Tibial artery (tissue), 4 donors: Measurements from ENCODE around the gene NR4A3.

ENCODE experiments used
- DNase-seq, 2 donors: peaks; one replicate each; pipeline ENCODE4 v3.0.0-alpha.2; 2019
- H3K27ac ChIP-seq, 2 donors: fragments of 200-600 bp; sonication (generic) in 1 of 2; 1 replicate in 1 of 2; 2 replicates in 1 of 2; pipeline ENCODE4 v1.5.1; 2018 to 2019; ENCODE audit warnings: mild to moderate bottlenecking in 1 of 2
- H3K27me3 ChIP-seq, 2 donors: fragments of 200-600 bp; sonication (generic) in 1 of 2; one replicate each; pipeline versions ENCODE4 v1.5.1 to v1.6.0; 2016 to 2019
- H3K36me3 ChIP-seq, 3 donors: fragments of 200-600 bp; sonication (generic) in 2 of 3; one replicate each; pipeline ENCODE4 v1.5.1; 2016 to 2019; ENCODE audit warnings: mild to moderate bottlenecking in 2 of 3
- H3K4me1 ChIP-seq, 4 donors: fragments of 200-600 bp; sonication (generic) in 2 of 4; 1 replicate in 3 of 4; 2 replicates in 1 of 4; pipeline ENCODE4 v1.5.1; 2016 to 2019
- H3K4me3 ChIP-seq, 2 donors: fragments of 200-600 bp; sonication (generic) in 1 of 2; 1 replicate in 1 of 2; 2 replicates in 1 of 2; pipeline ENCODE4 v1.5.1; 2018 to 2019; ENCODE audit warnings: mild to moderate bottlenecking in 2 of 2
- H3K9me3 ChIP-seq, 3 donors: fragments of 200-600 bp; sonication (generic) in 1 of 3; one replicate each; pipeline ENCODE4 v1.5.1; 2016 to 2019
- CTCF ChIP-seq, 2 experiments: fragments of 200-600 bp in 1 of 2; fragments of 450-650 bp in 1 of 2; IDR thresholded peaks; one replicate each; pipeline ENCODE4 v1.5.1; 2017 to 2019; ENCODE audit warnings: antibody characterized with exemption in 2 of 2, mild to moderate bottlenecking in 1 of 2, moderate library complexity in 1 of 2
- intact Hi-C: fragments of 100-400 bp; cut with DNase I; formaldehyde crosslinking; loops from one replicate; pipeline ENCODE4 v1.15.0; 2023; ENCODE audit warnings: low total_unique reads

NR4A3 gene

GRCh38 chr9:99820685-99821395 is 845 bp upstream of the NR4A3 start:
- peaks cover 0 to 28% (median 14%) of the 10 kb centered on the region in 4 donors for H3K4me1 ChIP-seq
- peak; percentile 88 to 91 for DNase-seq
- no peak for TF ChIP-seq CTCF (IDR thresholded peaks at IDR 0.05)
- H3K4me3 ChIP-seq = peak overlapping the region; percentile 87 to 91
- H3K27ac ChIP-seq = peak overlapping the region; percentile 99
- no peaks in the 10 kb centered on the region for H3K9me3 ChIP-seq
- intact Hi-C loops = loop anchor here (5.0 to 10.0 kb wide), 2 partner anchors 84 to 281 kb away; partner anchors contain the start of gene STX17
- H3K36me3 ChIP-seq = no peaks in the 10 kb centered on the region
- H3K27me3 ChIP-seq = no peaks in the 10 kb centered on the region

GRCh38 chr9:99822109-99822805 is 572 bp downstream of the NR4A3 start:
- Histone ChIP-seq H3K9me3 (no peaks in the 10 kb centered on the region), H3K27ac (peak overlapping the region; percentile 99), H3K36me3 (no peaks in the 10 kb centered on the region), H3K27me3 (no peaks in the 10 kb centered on the region), H3K4me1 (peaks cover 0 to 28% (median 14%) of the 10 kb centered on the region in 4 donors), H3K4me3 (peak overlapping the region; percentile 87 to 91)
- TF ChIP-seq CTCF (IDR thresholded peaks at IDR 0.05) = no peak
- intact Hi-C loops = loop anchor here (5.0 to 10.0 kb wide), 2 partner anchors 83 to 280 kb away; partner anchors contain the start of gene STX17
- DNase-seq = peak; percentile 34 to 72

- DNase-seq = peak in 1 of 2 donors; percentile 62
- H3K4me3 ChIP-seq = peak overlapping the region; percentile 87 to 91
- peak overlapping the region; percentile 99 for H3K27ac ChIP-seq
- H3K27me3 ChIP-seq = no peaks in the 10 kb centered on the region
- intact Hi-C loops = loop anchor here (5.0 to 10.0 kb wide), 2 partner anchors 82 to 279 kb away; partner anchors contain the start of gene STX17
- no peak for TF ChIP-seq CTCF (IDR thresholded peaks at IDR 0.05)
- H3K4me1 ChIP-seq = peaks cover 0 to 28% (median 14%) of the 10 kb centered on the region in 4 donors
- H3K9me3 ChIP-seq = no peaks in the 10 kb centered on the region
- peaks cover 0 to 2% (median 0%) of the 10 kb centered on the region in 3 donors for H3K36me3 ChIP-seq
These were observed 1.3 kb downstream of the NR4A3 start for GRCh38 chr9:99822806-99823591.

GRCh38 chr9:99823681-99824377 is 2.1 kb downstream of the NR4A3 start:
- H3K27me3 ChIP-seq = no peaks in the 10 kb centered on the region
- peaks cover 0 to 11% (median 0%) of the 10 kb centered on the region in 3 donors for H3K36me3 ChIP-seq
- intact Hi-C loops = loop anchor here (5.0 to 10.0 kb wide), 2 partner anchors 81 to 278 kb away; partner anchors contain the start of gene STX17
- no peak for TF ChIP-seq CTCF (IDR thresholded peaks at IDR 0.05)
- peak overlapping the region; percentile 87 to 91 for H3K4me3 ChIP-seq
- H3K9me3 ChIP-seq = no peaks in the 10 kb centered on the region
- peak overlapping the region; percentile 99 for H3K27ac ChIP-seq
- peak; percentile 38 to 78 for DNase-seq
- H3K4me1 ChIP-seq = peaks cover 0 to 22% (median 8%) of the 10 kb centered on the region in 4 donors
